HUDEP-2 (cell line): ENCODE results near the gene GRIN2C.

Experiments
- DNase-seq, 76 experiments: peaks; one replicate each; lab custom pipeline; 2025; ENCODE audit not compliant: unreplicated experiment in 76 of 76; lab: John Stamatoyannopoulos, UW

GRIN2C gene

DNA sequence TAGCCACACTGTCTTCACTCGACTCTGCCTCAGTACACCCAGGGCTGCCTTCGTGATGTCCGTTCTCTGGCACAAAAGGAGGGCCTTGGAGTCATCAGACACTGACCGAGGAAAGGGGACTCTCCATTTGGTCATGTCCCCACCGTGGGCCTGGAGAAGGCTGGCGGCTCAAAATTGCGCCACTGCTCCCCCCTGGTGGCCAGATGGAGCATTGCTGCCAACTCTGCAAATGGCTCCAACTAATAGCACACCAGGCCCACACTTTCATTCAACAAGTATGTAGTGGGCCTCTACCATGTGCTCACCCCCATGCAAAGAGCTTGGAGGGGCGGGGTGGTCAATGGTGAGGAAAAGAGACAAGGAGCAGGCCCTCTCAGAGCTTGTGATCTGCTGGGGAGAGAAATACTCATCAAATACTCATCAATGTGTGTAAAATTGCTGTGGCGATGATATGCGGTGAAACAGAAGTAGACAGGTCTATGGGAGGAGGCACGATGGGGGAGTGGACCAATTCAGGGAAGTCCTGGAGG lies 5.2 kb upstream of the GRIN2C start:
- DNase-seq, result peak in 61 of 76 experiments; percentile 4 to 80 (median 43)

DNA sequence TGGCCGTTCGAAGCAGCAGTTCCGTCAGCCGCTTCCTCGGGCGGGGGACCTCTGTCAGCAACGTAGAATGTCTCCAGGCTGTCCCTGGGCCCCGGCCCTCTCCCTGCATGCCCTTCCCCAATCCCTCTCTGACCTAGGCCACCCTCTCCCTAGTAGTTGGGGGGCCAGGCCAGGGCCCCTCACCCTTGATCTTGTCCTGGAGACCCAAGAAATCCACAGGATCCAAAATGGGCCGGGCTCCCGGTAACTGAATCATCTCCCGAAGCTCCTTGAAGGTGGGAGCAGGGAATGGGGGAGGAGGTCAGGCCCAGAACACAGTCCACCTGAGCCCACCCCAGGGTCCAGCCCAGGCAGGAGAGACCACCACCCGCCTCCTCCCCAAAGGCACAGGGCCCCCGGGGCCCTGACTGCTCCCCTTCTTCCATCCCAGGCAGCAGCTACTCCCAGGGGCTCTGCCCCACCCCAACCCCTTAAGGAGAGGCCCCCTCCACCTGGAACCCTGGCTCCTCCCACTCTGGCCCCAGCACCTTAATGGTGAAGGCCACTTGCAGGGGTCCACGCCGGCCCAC lies 4.7 kb upstream of the GRIN2C start:
- no peak for DNase-seq

DNA sequence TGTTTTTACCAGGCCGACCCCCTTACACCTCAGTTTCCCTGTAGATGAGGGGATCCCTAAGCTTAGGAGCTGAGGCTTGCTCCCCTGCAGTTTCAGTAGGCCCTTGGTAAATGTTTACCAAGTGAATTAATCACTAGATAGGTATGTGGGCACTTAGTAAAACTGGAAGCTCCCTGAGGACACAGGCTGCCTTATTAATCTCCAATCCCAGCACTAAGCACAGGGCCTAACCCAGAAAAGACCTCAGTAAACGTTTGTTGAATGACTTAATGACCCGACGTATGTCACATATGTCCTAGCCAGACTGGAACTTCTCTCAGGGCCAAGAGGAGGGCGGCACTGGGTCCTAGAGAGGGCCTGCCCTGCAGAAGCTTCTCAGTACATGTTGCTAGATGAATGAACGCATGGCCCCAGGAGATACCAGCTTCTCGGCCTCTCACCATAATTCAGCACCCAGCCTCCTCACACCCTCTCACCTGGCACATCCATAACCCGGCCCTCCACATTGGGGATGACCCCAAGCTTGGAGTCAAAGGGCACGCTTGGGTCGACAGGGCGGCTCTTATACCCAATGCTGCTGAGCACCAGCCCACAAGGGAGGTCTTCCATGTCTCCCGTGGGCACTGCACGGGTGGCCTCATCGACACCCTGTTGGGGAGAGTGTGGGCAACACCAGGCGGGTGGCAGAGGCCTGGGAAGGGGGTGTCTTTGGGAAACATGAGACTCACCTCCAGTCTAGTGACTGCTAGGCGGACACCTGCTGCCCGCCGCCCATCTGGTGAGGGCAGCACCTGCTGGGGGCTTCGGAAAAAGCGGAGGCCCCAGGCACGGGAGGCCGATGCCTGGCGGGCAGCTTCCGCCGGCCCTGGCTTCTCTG lies 4.0 kb upstream of the GRIN2C start:
- peak in 1 of 76 experiments; percentile 5 for DNase-seq

DNA sequence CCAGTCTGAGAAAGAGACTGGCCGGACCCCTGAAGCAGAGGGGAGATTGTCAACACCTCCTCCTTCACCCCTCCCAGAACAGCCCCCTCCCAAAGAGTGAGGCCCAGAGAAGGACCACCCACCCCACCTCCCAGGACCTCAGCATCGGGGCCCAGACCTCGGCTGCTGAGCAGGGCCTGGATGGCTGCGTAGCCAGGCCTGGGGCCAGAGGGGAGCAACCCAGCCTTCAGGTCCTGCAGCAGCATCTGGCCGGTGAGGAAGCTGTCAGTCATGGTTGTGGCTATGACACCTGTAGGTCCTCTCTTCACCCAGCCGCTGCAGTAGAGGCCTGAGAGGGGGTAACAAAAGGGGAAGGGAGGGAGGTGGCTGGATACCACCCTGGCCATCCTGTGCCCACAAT lies 3.2 kb upstream of the GRIN2C start:
- DNase-seq, result no peak

DNA sequence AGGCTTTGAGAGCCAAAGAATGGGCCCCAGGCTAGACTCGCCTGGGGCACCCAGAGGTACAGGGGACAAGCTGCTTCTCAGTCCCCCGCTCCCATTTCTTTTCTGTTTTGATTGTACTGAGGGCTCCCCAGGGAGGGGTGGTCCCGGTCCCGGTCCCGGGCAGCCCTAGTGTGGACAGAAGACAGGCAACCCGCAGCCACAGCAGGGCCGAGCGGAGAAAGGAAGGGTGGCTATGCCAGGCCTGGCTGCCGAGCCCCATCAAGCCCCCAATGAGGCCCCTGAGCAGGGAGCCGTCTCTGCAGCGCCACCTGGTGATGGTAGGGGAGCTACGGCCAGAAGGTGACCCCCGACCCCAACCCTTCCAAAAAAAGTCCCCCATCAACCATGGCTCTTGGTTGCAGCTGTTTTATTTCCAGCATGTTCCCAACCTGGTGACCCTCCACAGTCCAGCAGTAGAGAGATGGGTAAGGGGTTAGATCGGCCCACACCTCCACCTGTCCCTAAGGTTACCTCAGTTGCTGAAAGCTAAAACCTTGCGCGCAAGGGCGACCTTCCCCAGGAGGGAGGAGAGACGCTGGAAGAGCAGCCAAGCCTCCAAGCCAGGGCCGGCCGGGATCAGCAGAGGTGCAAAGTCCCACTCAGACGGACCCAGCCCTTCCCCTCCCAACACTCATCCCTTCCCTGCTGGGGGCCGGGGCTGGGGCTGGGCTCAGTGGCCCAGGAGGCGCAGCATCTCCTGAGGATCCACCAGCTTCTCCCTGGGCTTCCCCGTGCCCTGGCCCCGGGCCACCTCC lies 2.6 kb upstream of the GRIN2C start:
- DNase-seq, result peak in 43 of 76 experiments; percentile 5 to 69 (median 25)

DNA sequence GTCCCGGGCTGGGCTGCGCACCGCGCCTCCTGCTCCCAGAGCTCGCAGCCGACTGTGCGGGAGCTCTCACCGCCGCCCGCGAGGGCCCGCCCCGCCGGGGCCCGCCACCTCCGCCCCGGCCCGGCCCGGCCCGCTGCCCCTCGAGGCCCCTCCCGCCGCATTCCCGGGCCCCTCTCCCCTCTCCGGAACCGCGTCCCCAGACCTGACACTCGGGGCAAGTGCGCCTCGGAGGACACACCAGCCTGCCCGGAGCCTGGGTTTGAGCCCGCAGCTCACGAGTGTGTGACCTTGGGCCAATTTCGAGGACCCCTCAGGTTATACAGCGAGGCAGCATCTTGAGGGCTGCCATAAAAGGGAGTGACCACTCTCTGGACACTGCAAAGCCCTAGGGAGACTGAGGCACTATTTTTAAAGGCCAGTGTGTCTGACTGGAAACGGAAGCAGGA lies 2.0 kb upstream of the GRIN2C start:
- no peak for DNase-seq

DNA sequence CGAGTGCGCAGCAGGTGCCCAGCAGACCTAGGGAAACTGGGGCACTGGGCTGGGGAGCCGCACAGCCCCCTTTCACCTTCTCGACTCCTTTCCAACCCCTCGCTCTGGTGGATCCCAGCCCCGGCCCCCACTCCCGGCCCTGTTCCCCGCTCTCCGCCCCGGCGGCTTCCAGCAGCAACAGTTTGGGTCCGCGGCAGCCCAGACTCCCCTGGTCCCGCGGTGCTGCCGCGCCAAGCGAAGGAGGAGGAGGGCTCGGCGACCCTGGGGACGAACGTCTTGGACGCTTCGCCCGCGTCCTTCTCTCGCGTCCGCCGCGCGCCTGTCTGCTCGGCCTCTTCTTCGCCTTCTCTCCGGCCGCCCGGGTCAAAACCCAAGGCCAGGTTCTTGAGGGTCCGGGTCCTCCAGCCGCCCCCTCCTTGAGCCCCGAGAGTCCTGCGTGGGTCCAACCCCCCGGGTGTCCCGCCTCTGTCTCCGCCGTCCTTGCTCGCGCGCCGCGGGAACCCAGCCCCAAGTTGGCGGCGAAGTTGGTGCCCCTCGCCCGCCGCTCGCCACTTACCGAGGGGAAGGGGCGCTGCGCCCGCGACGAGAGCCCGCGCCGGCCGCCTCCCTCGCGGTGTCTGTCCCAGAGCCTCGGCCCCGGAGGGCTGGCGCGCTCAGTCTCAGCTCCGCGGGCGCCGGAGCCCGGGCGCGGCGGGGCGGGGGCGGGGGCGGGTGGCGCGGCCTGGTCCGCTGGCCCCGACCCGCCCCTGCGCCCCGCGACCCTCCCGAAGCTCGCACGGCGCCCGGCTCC lies 1.4 kb upstream of the GRIN2C start:
- no peak for DNase-seq

DNA sequence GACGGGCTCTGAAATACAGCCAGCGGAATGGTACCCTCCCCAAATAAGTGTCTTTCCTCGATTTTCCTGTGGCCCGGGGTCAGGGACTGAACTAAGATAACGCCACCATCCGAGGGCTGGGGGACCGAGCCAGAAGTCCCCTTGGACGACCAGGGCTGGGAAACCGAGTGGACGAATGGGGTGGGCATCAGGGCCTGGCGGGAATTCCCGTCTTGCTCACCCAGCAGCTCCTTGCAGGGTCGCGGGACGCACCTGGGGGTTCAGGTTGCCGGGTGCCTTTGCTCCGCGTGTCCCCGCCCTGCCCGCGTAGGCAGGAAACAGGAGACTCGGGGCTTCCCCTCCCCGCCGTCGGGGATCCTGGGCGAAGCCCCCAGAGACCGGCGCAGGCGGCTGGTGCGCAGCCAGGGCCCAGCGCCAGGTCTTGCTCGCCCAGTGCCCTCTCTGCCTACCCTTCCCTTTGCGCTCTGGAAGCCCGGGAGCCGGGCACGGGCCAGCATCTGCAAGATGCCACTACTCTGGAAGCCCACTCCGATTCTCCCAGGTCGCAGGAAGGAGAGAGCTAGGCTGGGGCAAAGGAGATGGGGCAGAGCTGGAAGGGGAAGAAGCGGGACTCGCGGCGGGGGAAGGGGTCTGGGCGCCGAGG lies 665 bp upstream of the GRIN2C start:
- no peak for DNase-seq

DNA sequence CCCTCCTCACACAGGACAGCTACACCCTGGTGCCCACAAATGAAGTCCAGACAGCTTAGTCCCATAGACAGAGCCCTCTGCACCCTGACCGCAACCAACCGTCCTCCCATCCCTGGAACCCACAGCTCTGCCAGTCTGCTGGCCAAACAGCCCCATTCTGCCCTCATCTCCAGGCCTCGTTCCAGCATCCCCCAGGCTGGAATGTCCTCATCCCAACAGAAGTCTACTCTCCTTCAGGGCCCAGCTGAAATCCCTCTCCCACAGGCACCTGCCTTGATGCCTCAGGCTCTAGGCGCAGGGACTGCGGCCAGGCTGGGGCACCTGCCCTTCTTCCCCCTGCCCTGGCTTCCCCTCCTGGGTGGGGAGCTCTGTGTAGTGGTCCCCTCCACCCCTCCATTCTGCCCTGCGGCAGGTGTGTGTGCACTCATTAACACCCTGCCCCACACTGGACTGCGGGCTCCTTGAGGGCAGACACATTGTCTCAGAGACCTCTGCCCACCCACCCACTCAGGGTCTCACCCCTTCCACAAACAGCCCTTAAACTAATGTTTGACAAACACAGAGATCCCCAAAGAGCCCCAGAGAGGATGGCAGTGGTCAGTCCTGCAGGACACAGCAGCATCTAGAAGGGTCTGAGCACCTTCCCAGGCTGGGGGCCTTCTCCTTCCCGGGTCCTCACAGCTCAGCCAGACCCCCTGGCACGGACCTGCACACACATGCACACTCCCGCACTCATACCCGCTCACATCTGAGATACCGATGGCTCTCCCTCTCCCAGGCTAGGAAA lies 820 bp downstream of the GRIN2C start:
- no peak for DNase-seq

DNA sequence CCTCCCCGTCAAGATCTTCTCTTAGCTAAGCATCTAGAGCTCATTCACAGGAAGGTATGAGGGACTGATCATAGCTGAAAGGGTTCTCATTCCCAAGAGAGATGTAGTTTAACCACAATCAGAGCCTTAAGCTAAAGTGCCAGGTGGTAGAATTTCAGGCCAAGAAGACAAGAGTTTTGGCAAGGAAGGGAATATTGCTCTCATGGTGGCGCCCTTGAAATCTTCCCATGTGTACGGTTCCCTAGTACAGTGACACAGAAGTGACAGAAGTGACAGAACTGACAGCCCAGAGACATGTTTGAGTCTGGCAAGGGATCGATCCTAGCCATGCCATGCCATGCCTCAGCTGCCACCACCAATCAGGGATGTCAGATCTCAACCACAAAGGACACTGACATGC lies 2.5 kb downstream of the GRIN2C start:
- DNase-seq, result no peak

DNA sequence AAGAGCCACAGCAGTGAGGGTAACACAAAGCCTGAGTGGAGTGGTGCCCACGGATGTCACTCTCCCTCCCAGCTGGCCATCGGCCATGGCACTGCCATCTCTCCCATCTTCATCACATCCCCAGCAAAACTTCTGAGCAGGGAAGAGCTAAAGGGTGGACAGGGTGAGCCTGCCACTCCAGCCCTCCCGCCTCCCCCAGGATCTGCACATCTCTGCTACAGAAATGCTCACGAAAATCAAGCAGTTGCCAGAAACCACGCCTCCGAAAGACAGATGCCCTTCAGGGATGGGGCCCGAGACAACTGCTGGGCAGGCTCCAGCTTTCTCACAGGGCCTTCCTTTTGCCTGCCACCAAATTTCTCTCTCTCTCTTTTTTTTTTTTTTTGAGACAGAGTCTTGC lies 3.6 kb downstream of the GRIN2C start:
- DNase-seq, result no peak

DNA sequence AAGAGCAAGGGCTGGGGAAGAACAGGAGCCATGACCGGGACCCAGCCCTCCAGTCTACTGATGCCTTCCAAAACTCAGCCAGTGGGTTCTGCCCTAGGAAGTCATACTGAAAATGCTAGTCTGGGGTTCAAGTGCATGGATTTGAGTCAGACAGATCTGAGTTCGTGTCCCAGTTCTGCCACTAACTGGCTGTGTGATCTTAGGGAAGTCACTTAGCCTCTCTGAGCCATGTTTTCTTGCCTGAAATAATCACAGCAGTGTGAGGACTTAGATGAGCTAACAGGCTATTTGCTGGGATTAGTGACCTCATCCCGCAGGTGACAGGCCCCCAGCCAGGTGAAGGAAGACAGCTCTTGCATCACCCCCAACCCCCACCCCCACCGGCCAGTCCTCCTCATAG lies 4.4 kb downstream of the GRIN2C start:
- DNase-seq, result no peak

DNA sequence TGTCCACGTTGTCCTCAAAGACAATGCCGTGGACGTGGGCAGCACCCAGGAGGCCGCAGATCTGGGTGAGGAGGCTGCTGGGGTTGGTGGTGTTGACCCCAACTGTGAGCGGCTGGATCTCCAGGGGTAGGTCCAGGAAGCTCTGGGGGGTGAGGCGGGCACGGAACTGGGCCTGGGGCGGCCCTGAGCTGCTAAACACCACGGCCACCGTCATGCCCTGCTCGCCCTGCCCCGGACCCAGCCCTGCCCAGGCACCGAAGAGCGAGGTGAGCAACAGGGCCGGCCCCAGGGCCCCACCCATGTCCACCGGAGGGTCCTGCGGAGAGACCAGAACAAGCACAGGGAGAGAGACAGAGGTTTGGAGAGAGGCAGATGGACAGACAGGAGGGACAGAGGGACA lies 4.9 kb downstream of the GRIN2C start:
- DNase-seq, result no peak

DNA sequence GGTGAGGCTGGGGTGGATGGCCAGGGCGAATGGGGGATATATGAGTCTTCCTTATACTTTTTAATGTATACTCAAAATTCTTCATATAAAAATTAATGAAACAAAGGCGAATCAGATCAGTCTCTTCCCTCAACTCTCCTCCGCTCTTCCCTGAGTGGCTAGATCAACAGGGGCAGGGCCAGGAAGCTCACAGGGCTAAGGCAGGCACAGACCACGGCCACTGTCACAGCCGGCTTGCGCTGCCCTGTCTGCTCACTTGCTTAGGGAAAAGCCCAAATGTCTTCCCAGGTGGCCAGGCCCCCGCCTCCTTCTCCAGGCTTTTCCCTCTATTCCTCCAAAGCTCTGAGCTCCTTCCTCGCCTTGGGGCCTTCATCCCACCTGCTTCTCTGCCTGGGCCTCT lies 6.0 kb downstream of the GRIN2C start:
- no peak for DNase-seq

DNA sequence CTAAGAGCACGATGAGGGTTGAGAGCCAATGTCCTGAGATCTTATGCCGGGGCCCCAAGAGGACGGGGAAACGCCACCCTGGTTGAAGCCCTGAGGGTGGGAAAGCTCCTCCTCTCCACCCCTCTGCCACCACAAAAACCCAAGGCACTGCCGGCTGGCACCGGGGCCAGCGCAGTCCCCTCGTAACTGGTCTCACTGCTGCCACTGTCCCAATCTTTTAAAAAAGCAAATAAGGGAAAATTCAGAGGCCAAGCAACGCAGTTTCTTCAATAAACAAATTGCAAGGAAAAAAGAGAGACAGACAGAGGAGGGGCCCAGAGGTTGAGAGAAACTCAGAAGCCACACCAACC lies 6.7 kb downstream of the GRIN2C start:
- DNase-seq, result no peak

DNA sequence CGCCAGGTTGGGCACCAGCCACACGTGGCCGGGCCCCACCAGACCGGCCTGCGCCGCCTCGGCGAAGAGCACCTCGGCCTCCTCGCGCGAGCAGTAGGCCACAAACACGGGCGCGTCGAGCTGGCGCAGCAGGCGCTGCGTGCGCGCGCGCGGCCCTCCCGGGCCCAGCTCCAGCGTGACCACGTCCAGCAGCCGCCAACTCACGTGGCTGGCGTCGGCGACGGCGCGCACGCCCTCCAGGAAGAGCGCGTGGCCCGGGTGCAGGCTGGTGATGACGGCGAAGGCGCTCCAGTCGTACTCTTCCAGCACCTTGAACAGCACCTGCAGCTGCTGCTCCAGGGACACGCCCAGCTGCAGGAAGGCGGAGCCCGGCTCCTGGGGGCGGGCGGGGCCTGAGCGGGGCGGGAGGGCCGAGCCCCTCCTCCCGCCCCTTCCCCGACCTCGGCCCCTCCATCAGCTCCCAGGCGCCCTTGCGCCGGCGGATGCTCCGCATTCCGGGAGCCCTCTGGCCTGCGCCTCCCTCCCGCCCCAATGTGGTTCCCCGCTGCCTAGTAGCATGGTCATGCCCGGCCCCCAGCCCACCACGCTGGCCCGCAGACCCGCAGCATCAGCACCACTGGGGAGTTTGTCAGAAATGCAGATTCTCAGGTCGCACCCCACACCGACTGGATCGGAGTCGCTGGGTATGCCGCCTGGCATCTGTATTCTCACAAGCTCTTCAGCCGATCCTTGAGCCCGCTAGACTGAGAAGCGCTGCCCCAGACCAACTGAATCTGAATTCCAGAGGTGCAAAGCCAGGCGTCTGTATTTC lies 7.2 kb downstream of the GRIN2C start:
- DNase-seq, result peak in 5 of 76 experiments; percentile 8 to 25 (median 8)

DNA sequence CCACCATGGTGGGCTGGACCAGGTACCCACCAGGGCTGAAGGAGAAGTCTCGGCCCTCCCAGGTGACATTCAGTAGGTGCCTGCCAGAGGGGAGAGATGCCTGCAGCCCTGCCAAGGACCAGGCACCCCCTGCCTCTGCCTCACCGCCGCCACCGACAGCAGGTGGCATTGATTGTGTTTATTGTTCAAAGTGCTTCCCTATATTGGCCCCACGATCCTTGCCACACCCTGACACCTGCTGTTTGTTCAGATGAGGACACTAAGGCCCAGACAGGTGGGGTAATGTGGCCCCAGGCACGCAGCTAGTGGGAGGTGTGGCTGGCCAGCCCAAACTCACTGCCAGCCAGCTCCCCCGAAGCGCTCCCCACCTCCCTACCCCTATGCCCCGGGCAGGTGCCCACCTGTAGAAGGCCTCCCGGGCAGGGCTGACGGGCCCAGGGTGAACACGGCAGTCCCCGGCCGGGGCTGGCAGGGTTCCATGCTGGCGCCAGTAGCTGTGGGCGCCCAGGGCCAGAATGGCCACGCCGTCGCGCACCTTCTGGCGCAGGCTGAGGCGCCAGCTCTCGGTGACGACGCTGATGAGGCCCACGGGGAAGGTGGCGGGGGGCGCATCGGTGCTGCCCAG lies 8.0 kb downstream of the GRIN2C start:
- DNase-seq, result no peak

DNA sequence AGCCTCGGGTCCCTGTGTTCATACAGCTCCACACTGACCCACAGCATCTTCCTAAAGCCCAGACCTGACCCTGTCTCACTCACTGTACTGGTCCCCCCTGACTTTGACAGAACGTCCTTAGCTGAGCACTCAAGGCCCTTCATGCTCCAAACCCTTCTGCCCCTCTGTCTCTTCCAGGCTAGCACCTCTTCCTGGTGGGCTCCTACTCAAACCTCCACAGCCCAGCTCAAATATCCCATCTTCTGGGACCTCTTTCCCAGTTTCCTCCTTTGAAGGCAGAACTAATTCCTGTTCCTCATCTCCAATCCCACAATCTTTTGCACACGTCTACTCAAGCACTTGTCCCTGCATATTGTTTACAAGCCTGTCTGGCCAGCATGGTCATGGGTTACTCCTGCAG lies 8.8 kb downstream of the GRIN2C start:
- no peak for DNase-seq
